Stimulated activated CD8-positive, alpha-beta memory T cell treated with anti-CD3 and anti-CD28 coated beads, Interleukin-12 subunit alpha, Interleukin-12 subunit beta, amount 100 ng/mL, for 24 hours (primary cell): ENCODE results near the gene COL18A1.
"Not testable (repeated sequence)": the region's sequence is repeated elsewhere in the genome, so short reads cannot be mapped to it uniquely, and the experiment has no call there.

Source experiments
- DNase-seq: peaks from one replicate; pipeline ENCODE4 v3.0.0-alpha.2; 2020; ENCODE audit errors: extremely low read depth

Gene COL18A1

GRCh38 chr21:45404730-45405270 is at the start of gene COL18A1:
COL18A1 (plus strand) TSS chr21:45405165; CDS start chr21:45405231, 66 bp downstream.
- no peak for DNase-seq

GRCh38 chr21:45355573-45355972 is 49.4 kb upstream of the COL18A1 start:
- no peak for DNase-seq

- DNase-seq: no peak
These were observed 48.7 kb upstream of the COL18A1 start for GRCh38 chr21:45356251-45356650.

- no peak for DNase-seq
These were observed 48.1 kb upstream of the COL18A1 start for GRCh38 chr21:45356653-45357435.

GRCh38 chr21:45357436-45358260 is 47.3 kb upstream of the COL18A1 start:
- no peak for DNase-seq

- DNase-seq: no peak
These were observed 46.7 kb upstream of the COL18A1 start for GRCh38 chr21:45358261-45358670.

- no peak for DNase-seq
These were observed 46.2 kb upstream of the COL18A1 start for GRCh38 chr21:45358711-45359310.

- no peak for DNase-seq
These were observed 45.3 kb upstream of the COL18A1 start for GRCh38 chr21:45359451-45360217.

- DNase-seq: no peak
These were observed 43.6 kb upstream of the COL18A1 start for GRCh38 chr21:45361033-45361997.

- no peak for DNase-seq
These were observed 42.8 kb upstream of the COL18A1 start for GRCh38 chr21:45362077-45362747.

- DNase-seq: no peak
These were observed 42.2 kb upstream of the COL18A1 start for GRCh38 chr21:45362748-45363145.

- DNase-seq: not testable (repeated sequence)
These were observed 41.7 kb upstream of the COL18A1 start for GRCh38 chr21:45363272-45363671.

- peak; percentile 3 for DNase-seq
These were observed 41.0 kb upstream of the COL18A1 start for GRCh38 chr21:45363921-45364467.

GRCh38 chr21:45364468-45365185 is 40.3 kb upstream of the COL18A1 start:
- no peak for DNase-seq

- no peak for DNase-seq
These were observed 39.8 kb upstream of the COL18A1 start for GRCh38 chr21:45365186-45365607.

- no peak for DNase-seq
These were observed 39.2 kb upstream of the COL18A1 start for GRCh38 chr21:45365608-45366241.

GRCh38 chr21:45366476-45366875 is 38.5 kb upstream of the COL18A1 start:
- no peak for DNase-seq

- no peak for DNase-seq
These were observed 38.0 kb upstream of the COL18A1 start for GRCh38 chr21:45366931-45367401.
